Kidney epithelial cell (primary cell): ENCODE measurements around the gene PLA2R1. TPM values are rescaled to one million over a fixed set of nuclear protein-coding genes. Genes with fewer than 3 reads are reported as not detected.

Experiments
- DNase-seq: peaks from one replicate; pipeline ENCODE4 v3.0.0-alpha.2; 2010; ENCODE audit warnings: low read depth
- H3K27me3 ChIP-seq: 2 replicates; pipeline ENCODE4 v1.6.0; 2011; ENCODE audit warnings: low read length; ENCODE audit not compliant: control insufficient read depth, insufficient read depth
- H3K36me3 ChIP-seq: 2 replicates; pipeline ENCODE4 v1.5.1; 2011; ENCODE audit warnings: low read length; ENCODE audit not compliant: control insufficient read depth, insufficient read depth
- H3K4me3 ChIP-seq: 2 replicates; pipeline ENCODE4 v1.5.1; 2011; ENCODE audit warnings: low read depth, mild to moderate bottlenecking, control low read depth, low read length
- CTCF ChIP-seq: IDR thresholded peaks from 2 replicates; pipeline ENCODE4 v1.5.1; 2011; ENCODE audit warnings: mild to moderate bottlenecking, moderate library complexity, low read length, control low read depth, inconsistent platforms; ENCODE audit not compliant: insufficient read depth, poor library complexity, severe bottlenecking
- total RNA-seq: library from RNA; depleted of rRNA; stranded (reverse); fragments of >200 nt; gene quantifications from 2 replicates; pipeline ENCODE4 v1.2.3, GENCODE V29; 2015

Gene PLA2R1
- total RNA-seq, 1 donor from 2014 or later = 3.6 TPM

- no peaks in the 10 kb centered on the region for H3K27me3 ChIP-seq
- H3K36me3 ChIP-seq = no peaks in the 10 kb centered on the region
- no peak for TF ChIP-seq CTCF
- H3K4me3 ChIP-seq = no peak overlapping the region
- no peak for DNase-seq
These were observed 120.7 kb downstream of the PLA2R1 start for GRCh38 chr2:159941729-159942128.

GRCh38 chr2:159939946-159940345 lies 122.5 kb downstream of the PLA2R1 start:
- Histone ChIP-seq H3K36me3 (no peaks in the 10 kb centered on the region), H3K4me3 (no peak overlapping the region), H3K27me3 (no peaks in the 10 kb centered on the region)
- TF ChIP-seq CTCF = peak; percentile 27
- DNase-seq = no peak

GRCh38 chr2:159938395-159938794 lies 124.0 kb downstream of the PLA2R1 start:
- no peak for DNase-seq
- no peaks in the 10 kb centered on the region for H3K36me3 ChIP-seq
- TF ChIP-seq CTCF = no peak
- no peaks in the 10 kb centered on the region for H3K27me3 ChIP-seq
- H3K4me3 ChIP-seq = no peak overlapping the region

GRCh38 chr2:159936471-159936870 lies 125.9 kb downstream of the PLA2R1 start:
- Histone ChIP-seq H3K27me3 (no peaks in the 10 kb centered on the region), H3K4me3 (no peak overlapping the region), H3K36me3 (peaks cover 2% of the 10 kb centered on the region)
- no peak for DNase-seq
- no peak for TF ChIP-seq CTCF

GRCh38 chr2:159933727-159934049 lies 128.7 kb downstream of the PLA2R1 start:
- Histone ChIP-seq H3K36me3 (peaks cover 2% of the 10 kb centered on the region), H3K27me3 (no peaks in the 10 kb centered on the region), H3K4me3 (no peak overlapping the region)
- DNase-seq = no peak
- TF ChIP-seq CTCF = no peak

GRCh38 chr2:159933040-159933726 lies 129.2 kb downstream of the PLA2R1 start:
- TF ChIP-seq CTCF = no peak

More at GRCh38 chr2:159933040-159933726, 129.2 kb downstream of the PLA2R1 start:
- peaks cover 2% of the 10 kb centered on the region for H3K36me3 ChIP-seq
- H3K27me3 ChIP-seq = no peaks in the 10 kb centered on the region
- no peak for DNase-seq
- H3K4me3 ChIP-seq = no peak overlapping the region
